Posterior cingulate gyrus (tissue), 11 donors: Measurements from ENCODE around the gene CSTF3.
"Not testable (repeated sequence)": the region's sequence is repeated elsewhere in the genome, so short reads cannot be mapped to it uniquely, and the experiment has no call there.

Experiments used
- DNase-seq, 10 donors: peaks; one replicate each; pipeline versions ENCODE4 v3.0.0 to v3.0.0-alpha.2; 2020 to 2021; ENCODE audit warnings: mixed read lengths in 3 of 10
- intact Hi-C: fragments of 100-400 bp; cut with DNase I; formaldehyde crosslinking; loops from one replicate; pipeline ENCODE4 v1.15.1; 2023

Gene CSTF3

DNA sequence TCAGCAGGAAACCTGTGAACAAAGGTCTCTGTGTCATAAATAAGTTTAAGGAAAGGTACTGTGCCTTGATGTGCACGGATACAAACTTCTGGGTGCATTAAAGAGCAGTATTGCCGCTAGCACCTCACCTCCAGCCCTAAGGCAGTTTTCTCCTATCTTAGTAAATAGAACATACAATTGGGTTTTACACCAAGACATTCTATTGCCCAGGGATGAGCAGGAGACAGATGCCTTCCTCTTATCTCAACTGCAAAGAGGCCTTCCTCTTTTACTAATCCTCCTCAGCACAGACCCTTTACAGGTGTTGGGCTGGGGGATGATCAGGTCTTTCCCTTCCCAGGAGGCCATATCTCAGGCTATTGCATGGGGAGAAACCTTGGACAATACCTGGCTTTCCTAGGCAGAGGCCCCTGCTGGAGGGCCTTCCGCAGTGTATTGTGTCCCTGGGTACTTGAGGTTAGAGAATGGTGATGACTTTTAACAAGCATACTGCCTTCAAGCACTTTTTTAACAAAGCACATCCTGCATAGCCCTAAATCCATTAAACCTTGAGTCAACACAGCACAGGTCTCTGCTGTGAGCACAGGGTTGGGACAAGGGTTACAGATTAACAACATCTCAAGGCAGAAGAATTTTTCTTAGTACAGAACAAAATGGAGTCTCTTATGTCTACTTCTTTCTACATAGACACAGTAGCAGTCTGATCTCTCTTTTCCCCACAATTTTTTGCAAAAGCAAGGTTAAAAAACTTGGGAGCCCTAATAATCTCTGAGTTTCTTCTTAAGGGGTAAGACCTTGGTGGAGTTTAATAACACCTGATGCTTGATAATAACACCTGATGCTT, 111.5 kb downstream of the CSTF3 start:
- DNase-seq, intact Hi-C loops: not testable (repeated sequence)

DNA sequence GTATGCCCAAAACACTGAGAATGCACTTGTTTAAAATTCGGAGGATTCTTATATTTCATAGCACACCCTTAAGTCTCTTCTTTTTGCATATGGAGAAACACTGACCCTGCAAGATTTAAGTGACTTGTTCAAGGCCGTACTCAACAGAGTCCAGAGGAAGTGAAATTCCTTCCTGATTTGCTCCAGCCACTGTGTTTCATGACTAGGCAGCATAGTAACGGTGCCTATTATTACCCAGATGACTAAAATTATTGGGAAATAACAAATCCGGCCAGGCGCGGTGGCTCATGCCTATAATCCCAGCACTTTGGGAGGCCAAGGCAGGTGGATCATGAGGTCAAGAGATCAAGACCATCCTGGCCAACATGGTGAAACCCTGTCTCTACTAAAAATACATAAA, 112.6 kb downstream of the CSTF3 start:
- DNase-seq, intact Hi-C loops: not testable (repeated sequence)

DNA sequence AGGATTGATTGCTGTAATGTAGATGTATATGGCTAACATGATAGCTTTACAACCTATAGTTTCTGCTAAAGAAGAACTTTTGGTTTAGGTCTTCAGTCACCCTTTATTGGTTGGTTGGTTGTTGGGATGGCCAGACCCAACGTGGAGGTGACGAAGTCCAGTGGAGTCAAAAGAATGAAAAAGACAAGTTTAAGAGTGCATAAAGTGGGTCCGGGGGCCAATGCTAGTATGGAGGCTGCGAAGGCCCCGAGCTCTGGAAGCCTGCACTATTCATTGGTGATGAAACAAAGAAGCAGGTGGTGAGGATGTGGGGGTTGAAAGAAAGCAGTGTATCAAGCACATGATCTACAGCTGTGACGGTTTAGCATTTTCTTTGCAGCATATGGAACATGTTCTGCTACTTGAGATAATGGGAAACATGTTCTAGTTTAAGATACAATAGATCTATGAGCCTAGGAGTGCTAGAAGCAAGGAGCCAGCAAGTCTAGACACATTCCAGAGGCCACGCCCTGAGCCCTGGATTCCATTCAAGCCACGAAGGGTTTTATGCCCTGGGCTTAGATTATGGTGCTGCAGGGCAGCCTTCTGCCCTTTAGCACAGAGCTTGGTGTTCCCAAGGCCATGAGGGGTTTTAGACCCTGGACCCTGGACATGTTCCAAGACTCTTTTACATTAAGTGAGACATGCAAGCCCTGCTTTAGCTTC, 115.6 kb downstream of the CSTF3 start:
- DNase-seq, result no peak
- intact Hi-C loops, result no loop called here

DNA sequence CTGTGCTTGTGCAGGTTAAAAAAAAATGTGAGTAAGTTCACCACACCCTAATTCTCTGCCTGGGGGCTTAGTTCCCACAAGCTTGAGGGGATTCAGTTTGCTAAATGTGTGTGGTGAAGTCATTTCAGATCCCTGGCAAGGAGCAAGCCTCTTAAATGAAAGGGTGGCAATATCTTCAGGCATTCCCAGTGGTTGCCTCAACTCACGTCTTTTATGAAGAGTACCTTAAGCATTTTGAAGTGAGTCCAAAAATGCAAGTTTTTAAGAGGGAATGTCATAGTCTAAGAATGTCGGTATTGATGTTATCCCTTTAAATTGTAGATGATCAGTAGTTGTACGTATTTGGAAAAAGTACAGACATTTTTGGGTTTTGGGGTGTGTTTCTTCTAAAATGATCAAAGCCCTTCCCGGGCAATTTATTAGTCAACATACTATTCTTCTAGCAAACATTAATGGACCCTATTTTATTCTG, 117.0 kb downstream of the CSTF3 start:
- intact Hi-C loops, result no loop called here
- no peak for DNase-seq

DNA sequence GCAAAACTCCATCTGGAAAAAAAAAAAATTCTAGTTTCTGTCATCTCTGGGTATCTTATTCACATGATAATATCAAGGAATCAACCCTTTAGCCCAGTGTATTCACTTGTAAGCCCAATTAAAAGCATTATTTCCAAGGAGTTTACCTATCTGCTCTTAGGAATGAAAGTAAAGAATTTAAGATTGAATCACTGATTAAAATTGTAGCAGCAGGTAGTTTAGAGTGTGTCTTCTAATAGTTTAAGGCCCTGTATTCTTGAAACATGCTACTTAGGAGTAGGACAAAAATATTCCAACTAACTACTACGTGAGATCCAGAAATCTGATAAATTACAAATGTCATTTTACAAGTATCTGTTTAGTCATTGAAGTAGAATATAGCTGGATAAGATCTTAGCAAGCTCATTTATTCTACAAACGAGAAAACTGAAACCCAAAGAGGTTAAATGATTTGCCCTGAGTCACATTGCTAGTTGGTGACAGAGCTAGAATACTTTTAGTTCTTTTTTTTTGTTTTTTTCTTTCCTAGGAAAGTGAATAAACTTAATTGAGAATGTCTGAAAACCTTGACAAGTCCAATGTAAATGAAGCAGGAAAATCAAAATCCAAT, 118.0 kb downstream of the CSTF3 start:
- intact Hi-C loops, result no loop called here
- DNase-seq, result no peak

DNA sequence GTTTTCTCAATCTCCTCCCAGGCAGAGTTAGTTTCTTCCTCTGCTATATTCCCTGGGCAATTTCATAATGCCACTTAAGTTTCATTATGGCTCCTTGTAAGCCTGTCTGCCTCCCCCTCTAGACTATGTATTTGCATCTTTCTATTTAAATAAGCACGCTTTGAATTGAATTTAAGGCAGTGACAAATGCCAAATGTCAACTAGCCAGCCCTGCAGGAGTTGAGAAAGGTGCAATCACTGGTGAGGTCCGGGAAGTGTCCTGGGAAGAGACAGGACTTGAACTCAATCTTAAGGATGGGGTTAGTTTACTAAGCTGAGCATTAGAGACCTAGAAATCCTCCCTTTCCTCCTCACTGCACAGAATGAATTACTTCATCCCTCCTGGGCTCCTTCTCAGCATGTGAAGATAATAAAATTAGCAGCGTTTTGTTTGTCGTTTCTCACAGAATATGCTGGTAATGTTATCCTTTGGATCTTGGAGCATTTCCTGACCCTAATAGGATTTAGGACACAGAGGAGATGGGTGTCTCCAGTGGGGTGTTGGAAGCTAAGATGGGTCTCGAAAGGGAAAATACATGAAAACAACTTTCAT, 120.3 kb downstream of the CSTF3 start:
- DNase-seq, result no peak
- intact Hi-C loops, result no loop called here

DNA sequence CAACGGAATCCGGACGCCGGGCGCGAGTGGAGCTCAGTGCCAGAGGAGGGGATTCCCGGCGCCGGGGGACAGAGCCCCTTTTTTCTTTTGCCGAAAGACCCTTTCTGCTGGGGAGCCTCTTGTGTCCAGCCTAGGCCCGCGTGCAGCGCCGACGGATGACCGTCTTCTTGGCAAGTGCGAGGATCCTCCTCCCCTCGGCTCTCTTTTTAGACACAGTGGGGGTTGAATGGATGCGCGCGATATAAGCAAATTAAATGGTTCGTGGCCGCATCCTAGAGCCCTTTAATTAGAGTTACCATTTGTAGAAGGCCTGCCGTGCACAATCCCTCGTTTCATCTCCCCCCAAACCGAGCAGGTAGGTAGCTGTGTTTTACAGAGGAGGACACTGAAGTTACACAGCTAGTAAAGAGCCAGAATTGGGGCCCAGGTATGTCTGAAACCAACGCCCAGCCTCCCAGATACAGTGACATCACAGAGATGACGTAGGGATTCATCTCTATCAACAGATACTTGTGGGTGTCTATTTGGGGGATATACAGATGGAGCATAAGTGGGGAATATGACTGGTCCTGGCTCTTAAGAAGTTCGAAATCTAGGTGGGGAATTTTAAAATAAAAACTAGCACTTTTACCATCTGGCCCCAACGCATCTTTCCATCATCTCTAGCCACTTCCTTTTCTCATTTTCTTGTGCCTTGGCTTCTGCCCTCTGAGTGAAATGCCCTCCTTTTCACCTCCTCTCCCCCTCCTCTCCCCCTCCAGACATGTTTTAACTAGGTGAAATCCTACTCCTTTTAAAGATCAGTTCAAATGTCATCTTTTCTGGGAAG, 121.0 kb downstream of the CSTF3 start:
- DNase-seq, result peak in 1 of 10 donors; percentile 7
- intact Hi-C loops, result no loop called here

DNA sequence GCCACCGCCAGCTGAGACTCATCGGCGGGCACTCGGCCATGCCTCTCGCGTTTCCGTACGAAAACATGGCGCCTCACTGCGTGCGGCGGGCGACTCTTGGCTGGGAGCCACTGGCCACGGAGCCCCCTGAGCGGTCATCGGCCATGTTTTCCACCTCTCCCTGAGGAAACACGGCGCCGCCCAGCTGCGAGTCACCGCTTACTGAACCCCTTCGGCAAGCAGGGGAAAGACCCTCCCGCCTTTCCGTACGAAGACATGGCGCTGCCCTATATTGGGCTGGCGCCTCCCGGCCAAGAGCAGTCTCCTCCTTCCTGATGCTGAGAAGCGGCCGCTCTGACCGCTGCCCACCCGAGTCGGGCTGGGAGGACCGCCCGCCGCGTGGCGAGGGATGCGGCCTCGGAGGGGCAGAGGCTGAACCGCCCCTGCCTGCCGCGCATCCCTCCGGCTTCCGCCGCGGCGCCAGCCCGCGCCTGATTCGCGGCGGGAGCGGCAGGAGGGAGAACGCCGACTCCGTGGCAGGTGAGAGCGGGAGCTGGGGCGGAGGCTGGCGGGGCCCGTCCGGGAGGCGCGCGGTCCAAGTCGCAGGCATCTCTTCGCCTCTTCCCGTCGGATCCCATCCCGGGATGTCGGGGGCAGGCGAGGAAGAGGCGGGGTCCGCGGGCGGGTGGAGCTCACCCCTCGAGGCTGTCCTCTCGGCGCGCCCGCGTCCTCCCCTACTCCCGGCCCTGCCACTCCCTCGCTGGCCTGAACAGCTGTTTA, 121.8 kb downstream of the CSTF3 start, which contains the start of gene TCP11L1:
Gene TCP11L1, plus strand, starts transcription at position 299 of the 759 bp plus-strand sequence. CDS start 4,202 bp downstream, outside the sequence.
- DNase-seq, result peak; percentile 91 to 99 (median 93)
- intact Hi-C loops, result loop anchor here (2.0 to 5.0 kb wide), 3 partner anchors 121 to 218 kb away; partner anchors contain the start of genes CSTF3, HIPK3 and QSER1

DNA sequence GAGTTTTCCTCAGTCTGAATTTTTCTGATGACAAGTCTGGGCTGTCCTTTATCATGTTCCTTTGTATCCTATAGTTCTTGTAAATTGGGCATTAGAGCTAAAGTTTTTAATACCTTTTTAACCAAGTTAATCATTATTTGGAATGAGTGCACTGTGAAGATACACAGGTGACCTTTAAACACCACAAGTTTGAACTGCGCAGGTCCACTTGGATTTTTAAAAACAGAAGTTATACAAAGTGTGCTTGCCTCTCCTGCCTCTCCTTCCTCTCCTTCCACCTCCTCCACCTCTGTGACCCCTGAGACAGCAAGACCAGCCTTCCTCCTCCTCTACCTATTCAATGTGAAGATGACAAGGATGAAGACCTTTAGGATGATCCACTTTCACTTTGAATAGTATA, 126.3 kb downstream of the CSTF3 start:
- intact Hi-C loops, result loop anchor here (5.0 kb wide), 2 partner anchors 143 to 222 kb away; partner anchors contain the start of genes HIPK3 and QSER1

More for the DNA sequence above, 126.3 kb downstream of the CSTF3 start:
- no peak for DNase-seq
